ENCODE data around the gene CD44.

The CD44 gene

GRCh38 chr11:35141071-35141470 is 2.1 kb downstream of the CD44 start:
- DNase-seq: no peak

- peak; percentile 80 to 85 for DNase-seq
Measured at GRCh38 chr11:35141571-35141971, 2.6 kb downstream of the CD44 start.

GRCh38 chr11:35142481-35143075 is 3.6 kb downstream of the CD44 start:
- DNase-seq: peak in 1 of 2 experiments; percentile 15

- no peak for DNase-seq
Measured at GRCh38 chr11:35143297-35144135, 4.5 kb downstream of the CD44 start.

- peak; percentile 83 to 89 for DNase-seq
Measured at GRCh38 chr11:35144136-35144741, 5.3 kb downstream of the CD44 start.

- peak; percentile 24 to 27 for DNase-seq
Measured at GRCh38 chr11:35144806-35145205, 5.8 kb downstream of the CD44 start.

GRCh38 chr11:35145271-35145670 is 6.3 kb downstream of the CD44 start:
- DNase-seq: peak; percentile 49 to 59

- no peak for DNase-seq
Measured at GRCh38 chr11:35146074-35146521, 7.1 kb downstream of the CD44 start.

- DNase-seq: peak; percentile 15 to 26
Measured at GRCh38 chr11:35146711-35147110, 7.7 kb downstream of the CD44 start.

- no peak for DNase-seq
Measured at GRCh38 chr11:35147235-35147634, 8.3 kb downstream of the CD44 start.

GRCh38 chr11:35148163-35148837 is 9.3 kb downstream of the CD44 start:
- no peak for DNase-seq

- DNase-seq: no peak
Measured at GRCh38 chr11:35150454-35150853, 11.5 kb downstream of the CD44 start.

GRCh38 chr11:35151241-35151640 is 12.3 kb downstream of the CD44 start:
- no peak for DNase-seq

GRCh38 chr11:35151683-35152280 is 12.8 kb downstream of the CD44 start:
- DNase-seq: no peak

- DNase-seq: no peak
Measured at GRCh38 chr11:35152575-35152974, 13.6 kb downstream of the CD44 start.

GRCh38 chr11:35153280-35153679 is 14.3 kb downstream of the CD44 start:
- no peak for DNase-seq

GRCh38 chr11:35154952-35155351 is 16.0 kb downstream of the CD44 start:
- no peak for DNase-seq

- DNase-seq: no peak
Measured at GRCh38 chr11:35155677-35156076, 16.7 kb downstream of the CD44 start.

GRCh38 chr11:35157814-35158700 is 19.1 kb downstream of the CD44 start:
- no peak for DNase-seq

- DNase-seq: no peak
Measured at GRCh38 chr11:35158701-35159510, 19.9 kb downstream of the CD44 start.

GRCh38 chr11:35160246-35160824 is 21.4 kb downstream of the CD44 start:
- DNase-seq: no peak
